ENCODE measurements around the gene KCNRG.
"Not testable (repeated sequence)": the region's sequence is repeated elsewhere in the genome, so short reads cannot be mapped to it uniquely, and the experiment has no call there.

The KCNRG gene, protein sequence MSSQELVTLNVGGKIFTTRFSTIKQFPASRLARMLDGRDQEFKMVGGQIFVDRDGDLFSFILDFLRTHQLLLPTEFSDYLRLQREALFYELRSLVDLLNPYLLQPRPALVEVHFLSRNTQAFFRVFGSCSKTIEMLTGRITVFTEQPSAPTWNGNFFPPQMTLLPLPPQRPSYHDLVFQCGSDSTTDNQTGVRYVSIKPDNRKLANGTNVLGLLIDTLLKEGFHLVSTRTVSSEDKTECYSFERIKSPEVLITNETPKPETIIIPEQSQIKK

DNA sequence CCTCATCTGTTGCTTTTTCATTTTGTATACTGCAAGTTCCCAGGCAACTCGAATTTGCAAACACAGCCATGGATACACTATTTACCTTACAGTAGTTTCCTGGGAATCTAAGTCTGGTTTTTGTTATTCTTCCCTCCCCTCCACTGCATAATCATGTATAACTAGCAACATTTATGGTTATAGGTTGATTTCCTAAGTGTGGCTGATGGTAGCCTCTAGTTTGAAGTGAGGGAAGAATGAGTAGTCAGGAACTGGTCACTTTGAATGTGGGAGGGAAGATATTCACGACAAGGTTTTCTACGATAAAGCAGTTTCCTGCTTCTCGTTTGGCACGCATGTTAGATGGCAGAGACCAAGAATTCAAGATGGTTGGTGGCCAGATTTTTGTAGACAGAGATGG lies at the start of gene KCNRG:
Gene KCNRG (plus strand): TSS at position 187 of the 400 bp plus-strand sequence. CDS start 50 bp downstream, at position 237.
- no peak for DNase-seq

DNA sequence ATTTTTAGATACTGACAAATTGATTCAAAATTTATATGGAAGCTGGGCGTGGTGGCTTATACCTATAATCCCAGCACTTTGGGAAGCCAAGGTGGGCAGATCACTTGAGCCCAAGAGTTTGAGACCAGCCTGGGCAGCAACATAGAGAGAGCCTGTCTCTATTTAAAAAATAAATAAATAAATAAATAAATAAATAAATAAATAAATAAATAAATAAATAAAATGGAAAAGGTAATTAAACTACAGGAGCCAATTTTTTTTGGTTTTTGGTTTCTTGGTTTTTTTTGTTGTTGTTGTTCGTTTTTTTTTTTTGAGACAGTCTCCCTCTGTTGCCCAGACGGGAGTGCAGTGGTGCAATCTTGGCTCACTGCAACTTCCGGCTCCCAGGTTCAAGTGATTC lies 47.8 kb upstream of the KCNRG start:
- DNase-seq: no peak

DNA sequence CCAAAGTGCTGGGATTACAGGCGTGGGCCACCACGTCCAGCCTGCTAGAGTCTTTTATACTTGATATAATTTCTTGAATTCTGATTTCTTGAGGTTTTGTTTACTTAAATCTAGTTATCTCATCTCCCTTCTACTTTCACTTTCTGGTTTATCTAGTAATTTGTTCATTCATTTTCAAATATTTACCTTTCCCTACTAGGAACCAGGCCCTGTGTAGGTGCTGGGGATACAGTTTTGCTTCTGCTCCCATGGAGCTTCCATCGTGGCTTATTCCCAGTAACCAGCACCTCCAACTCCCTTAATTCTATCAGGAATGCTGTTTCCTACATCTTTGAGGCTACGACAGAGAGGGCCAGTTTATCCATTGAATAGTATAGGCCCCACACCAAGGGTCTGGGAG lies 42.5 kb upstream of the KCNRG start:
- DNase-seq: no peak

DNA sequence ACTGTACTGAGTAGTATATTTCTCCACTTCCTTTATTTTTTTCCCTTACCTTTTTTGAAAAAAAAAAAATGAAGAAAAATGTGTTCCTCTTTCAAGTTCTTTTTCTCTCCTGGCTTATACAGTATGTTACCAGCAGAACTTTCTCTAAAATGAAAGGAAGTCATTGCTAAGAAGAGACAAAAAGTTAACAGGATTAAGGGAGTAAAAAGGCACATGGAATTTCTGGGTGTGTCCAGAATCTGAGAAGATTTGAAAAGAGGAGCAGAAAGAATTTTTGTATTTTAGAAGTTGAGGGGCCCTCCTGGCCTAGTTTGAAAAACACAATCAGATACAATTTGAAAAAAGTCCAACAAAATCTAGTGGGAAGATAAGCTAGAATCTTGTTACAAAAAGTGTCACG lies 39.4 kb upstream of the KCNRG start:
- no peak for DNase-seq

GRCh38 chr13:49976314-49977258 lies 38.7 kb upstream of the KCNRG start:
- peak; percentile 61 for DNase-seq

DNA sequence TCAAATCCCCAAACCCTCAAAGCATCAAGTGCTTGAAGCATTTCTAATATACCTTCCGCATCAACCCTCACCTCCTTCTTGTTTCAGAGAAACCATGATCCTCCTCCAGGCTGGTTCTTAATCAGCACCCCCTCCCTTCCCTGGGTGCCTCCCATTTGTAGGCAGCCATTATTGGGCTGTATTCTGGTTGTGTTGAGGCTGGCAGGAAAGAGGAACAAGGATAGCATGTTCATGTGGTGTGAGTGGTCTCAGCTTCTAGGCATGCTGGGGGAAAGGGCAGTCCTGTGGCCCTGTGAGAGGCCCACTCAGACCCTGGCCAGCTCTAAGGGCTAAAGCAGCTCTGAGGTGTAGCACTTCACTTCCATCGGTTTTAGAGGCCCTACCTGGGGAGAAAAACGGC lies 37.3 kb upstream of the KCNRG start:
- no peak for DNase-seq

DNA sequence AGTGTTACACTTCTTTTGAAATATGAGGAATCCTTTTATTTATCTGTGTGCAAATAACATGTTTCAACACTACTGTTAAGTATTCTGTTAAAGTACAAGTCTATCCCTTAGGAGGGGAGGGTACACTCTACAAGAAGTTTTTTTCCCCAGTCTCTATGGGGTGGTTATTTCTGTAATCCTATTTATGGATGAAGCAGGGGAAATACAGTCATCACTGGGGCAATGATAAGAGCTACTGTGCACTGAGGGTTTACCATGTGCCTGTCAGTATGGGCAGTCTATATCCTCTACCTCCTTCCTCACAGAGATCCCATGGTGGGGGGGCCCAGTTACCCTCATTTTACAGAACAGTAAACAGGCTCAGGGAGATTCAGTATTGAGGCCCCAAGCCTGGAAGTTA lies 35.0 kb upstream of the KCNRG start:
- no peak for DNase-seq

DNA sequence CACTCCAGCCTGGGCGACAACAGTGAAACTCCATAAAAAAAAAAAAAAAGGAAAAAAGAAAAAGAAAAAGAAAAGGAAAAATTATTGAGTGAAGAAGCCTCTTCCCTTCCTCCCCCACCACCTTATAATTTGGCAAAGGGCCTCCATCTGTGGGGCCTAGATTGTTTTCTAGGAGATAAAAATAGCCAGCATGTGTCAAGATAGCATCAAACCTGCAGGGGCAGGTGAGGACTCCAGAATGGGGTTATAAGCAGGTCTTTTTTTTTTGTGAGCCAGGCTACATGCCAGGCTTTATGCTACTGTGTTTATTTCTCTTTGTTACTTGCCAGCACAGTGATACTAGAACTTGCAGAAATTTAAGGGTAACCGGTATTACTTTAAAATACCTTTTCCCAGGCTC lies 30.1 kb upstream of the KCNRG start:
- no peak for DNase-seq

- DNase-seq: no peak
Observed at GRCh38 chr13:49986471-49986870, 28.8 kb upstream of the KCNRG start.

DNA sequence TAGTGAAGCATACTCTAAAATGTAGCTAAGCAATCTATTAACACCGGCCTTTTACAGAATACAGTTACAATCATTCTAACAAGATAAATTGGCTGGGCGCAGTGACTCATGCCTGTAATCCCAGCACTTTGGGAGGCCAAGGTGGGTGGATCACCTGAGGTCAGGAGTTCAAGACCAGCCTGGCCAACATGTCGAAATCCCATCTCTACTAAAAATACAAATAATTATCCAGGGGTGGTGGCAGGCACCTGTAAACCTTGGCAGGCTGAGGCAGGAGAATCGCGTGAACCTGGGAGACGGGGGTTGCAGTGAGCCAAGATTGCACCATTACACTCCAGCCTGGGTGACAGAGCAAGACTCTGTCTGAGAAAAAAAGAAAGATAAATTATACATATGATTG lies 24.6 kb upstream of the KCNRG start:
- DNase-seq: not testable (repeated sequence)

DNA sequence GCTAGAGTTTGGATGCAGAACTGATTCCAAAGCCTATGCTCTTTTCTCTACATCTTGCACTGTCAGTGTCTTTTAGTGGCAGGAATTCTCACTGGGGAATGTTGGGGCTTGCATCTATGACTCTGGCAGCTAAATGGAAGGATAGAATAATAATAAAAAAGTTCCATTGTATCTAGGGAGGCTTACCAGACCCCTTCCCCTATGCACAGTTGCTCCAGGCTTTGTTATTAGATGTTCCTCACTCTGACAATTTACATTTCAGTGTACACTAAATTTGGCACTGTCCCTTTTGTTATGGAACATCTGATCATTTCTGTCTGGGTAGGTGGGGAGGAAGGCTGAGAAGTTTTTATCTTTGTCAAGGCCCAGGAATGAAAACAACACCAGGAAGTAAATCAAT lies 22.1 kb upstream of the KCNRG start:
- DNase-seq: no peak

GRCh38 chr13:49993666-49994065 lies 21.6 kb upstream of the KCNRG start:
- no peak for DNase-seq

- DNase-seq: no peak
Observed at GRCh38 chr13:49995625-49996101, 19.6 kb upstream of the KCNRG start.

GRCh38 chr13:49996161-49996915 lies 18.9 kb upstream of the KCNRG start:
- peak; percentile 95 for DNase-seq

DNA sequence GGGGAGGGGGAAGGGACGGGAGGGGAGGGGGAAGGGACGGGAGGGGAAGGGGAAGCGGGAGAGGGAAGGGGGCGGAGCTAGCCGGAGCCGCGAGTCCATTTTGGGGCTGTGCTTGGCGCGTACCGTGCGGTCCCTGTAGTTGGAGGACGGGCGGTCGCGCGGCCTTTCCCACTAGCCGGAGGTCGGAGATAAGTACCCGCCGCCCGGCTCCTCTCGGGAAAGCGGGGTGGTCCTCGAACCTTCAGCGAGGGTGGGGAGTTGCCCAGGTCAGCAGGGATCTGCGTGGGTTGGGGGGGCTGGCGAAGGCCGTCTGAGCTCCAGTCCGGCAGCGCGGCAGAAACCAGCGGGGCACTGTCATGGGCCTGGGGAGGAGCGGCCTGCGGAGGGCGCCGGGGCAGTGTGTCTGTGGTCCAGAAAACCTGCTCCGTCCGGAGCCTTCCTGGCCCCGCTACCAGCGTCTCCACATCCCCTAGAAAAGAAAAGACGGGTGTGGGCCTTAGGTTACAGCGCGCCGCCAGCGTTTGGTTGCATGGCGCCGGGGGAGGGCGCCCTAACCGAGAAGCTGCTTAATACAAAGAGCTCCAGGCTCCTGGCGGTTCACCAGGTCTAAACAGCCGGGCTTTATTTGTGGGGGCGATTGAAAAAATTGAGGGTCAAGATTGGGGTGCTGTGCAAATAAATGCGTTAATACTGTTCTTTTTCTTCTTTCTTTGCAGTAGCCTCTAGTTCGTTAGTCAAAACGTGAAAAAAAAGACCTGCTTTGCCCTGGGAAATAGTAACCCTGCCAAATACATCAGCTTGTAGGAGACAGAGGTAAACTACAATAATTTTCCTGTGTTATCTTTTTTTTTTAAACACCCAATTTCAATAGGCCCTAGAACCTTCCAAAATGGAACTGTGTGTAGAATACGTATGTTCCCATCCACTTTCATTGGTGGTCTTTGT lies 18.0 kb upstream of the KCNRG start, which contains the start of gene TRIM13:
Gene TRIM13 (plus strand): TSS at position 92 of the 945 bp plus-strand sequence. CDS start 14,899 bp downstream, outside the sequence.
- peak; percentile 90 for DNase-seq

DNA sequence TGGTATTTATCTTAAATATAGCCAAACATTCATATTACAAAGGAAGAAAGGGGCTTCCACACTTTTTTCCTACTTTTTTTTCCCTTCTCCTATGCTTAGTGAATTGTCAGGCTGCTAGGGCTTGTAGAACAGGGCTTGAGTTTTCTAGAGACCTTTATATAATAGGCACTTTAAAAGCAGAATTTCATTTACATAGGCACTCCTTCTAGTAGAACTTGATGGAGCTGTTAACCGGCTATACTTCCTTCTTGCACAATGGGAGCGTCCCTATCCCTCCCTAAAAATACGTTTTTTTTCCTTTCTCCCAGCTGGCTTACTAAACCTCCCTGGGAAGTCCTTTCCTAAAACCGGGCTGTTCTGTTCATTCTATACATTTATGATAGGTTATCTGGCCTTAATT lies 17.3 kb upstream of the KCNRG start:
- no peak for DNase-seq

GRCh38 chr13:49998714-49999624 lies 16.3 kb upstream of the KCNRG start:
- no peak for DNase-seq

DNA sequence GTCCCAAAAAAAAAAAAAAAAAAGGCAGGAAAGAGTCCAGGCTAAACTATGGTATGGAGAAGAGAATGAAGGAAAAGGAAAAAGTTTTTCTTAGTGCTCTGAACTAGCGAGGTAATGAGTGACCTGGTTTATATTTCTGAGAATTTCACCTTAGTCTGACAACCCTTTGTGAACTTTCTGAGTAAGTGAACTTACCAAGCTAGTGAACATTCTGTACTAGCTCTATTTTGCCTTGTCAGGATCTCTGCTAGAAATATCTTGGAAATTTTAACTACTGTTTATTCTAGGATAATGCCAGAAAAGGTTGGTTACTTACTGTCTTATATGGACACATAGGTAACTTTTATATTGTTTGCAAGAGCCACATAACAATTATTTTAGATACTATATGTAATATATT lies 14.0 kb upstream of the KCNRG start:
- no peak for DNase-seq

DNA sequence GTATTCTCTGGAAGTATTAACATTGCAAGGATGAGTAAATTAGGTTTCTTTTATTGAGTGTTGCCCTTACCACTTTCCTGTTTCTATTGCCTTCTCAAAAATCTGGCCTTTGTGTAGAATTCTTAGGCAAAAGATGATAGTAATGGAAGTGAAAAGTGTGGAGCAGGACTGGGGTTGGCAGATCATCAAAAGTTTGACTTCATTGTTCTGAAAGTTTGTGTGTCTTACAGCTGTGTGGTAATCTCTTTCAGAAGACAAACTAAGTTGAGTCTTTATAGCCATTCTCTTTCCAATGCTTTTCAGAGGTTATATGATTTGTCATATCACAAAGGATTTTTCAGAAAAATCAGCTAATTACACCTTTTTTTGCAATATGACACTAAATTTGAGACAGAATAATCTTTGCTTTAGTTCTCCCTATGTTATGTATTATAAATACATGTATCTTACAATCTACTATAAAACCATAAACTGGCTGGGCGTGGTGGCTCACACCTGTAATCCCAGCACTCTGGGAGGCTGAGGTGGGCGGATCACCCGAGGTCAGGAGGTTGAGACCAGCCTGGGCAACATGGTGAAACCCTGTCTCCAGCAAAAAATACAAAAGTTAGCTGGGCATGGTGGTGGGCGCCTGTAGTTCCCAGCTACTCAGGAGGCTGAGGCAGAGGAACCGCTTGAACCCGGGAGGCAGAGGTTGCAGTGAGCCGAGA lies 8.7 kb upstream of the KCNRG start:
- DNase-seq: no peak

DNA sequence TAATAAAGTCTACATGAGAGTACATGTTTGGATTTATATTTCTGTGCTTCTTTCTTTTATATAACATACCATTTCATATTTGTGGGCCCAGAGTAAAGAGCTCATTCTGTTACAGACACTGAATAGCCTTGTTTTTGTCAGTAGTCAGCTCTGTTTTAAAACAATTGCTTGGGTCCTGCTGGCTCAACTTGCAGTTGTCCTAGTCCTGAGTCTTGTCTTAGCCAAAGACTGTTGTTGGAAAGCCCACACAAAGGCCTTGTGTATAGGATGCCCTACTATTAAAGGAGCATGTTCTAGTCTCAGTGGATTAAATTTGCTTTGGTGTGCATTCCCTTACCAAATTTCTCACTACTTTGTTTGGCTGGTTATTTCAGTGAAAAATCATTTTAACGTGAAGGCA lies 3.8 kb upstream of the KCNRG start:
- no peak for DNase-seq

All from fibroblast of skin of right biceps (primary cell).